Measurements from ENCODE around the gene C1orf74. TPM values are rescaled to one million over a fixed set of nuclear protein-coding genes. Genes with fewer than 3 reads are reported as not detected.

The C1orf74 gene
- total RNA-seq, 1 experiment from 2014 or later: 4.6 TPM

DNA sequence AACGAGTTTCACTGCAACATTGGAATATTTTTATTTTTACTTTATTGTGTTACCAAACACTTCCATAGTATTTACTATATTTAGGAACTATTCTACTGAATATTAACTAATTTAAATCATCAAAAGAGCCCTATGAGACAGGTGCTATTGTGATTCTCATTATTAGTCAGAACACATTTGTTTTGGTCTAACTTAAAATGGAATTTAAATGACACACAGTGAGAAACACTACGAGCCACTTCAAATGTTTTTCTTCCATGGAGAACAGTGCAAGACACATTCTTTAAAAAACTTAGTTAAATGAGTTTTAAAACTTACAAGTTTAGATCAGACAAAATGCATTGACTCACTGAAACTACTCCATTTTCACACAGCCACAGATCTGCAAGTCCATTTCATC lies 35.2 kb downstream of the C1orf74 start (continued):
- TF ChIP-seq, protein P1, sequence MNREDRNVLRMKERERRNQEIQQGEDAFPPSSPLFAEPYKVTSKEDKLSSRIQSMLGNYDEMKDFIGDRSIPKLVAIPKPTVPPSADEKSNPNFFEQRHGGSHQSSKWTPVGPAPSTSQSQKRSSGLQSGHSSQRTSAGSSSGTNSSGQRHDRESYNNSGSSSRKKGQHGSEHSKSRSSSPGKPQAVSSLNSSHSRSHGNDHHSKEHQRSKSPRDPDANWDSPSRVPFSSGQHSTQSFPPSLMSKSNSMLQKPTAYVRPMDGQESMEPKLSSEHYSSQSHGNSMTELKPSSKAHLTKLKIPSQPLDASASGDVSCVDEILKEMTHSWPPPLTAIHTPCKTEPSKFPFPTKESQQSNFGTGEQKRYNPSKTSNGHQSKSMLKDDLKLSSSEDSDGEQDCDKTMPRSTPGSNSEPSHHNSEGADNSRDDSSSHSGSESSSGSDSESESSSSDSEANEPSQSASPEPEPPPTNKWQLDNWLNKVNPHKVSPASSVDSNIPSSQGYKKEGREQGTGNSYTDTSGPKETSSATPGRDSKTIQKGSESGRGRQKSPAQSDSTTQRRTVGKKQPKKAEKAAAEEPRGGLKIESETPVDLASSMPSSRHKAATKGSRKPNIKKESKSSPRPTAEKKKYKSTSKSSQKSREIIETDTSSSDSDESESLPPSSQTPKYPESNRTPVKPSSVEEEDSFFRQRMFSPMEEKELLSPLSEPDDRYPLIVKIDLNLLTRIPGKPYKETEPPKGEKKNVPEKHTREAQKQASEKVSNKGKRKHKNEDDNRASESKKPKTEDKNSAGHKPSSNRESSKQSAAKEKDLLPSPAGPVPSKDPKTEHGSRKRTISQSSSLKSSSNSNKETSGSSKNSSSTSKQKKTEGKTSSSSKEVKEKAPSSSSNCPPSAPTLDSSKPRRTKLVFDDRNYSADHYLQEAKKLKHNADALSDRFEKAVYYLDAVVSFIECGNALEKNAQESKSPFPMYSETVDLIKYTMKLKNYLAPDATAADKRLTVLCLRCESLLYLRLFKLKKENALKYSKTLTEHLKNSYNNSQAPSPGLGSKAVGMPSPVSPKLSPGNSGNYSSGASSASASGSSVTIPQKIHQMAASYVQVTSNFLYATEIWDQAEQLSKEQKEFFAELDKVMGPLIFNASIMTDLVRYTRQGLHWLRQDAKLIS (CRISPR knock-in tag; IDR thresholded peaks at IDR 0.05; ENCODE audit: borderline replicate concordance): no peak
- no peak for TF ChIP-seq ZNF263 (CRISPR knock-in tag; IDR thresholded peaks at IDR 0.05; ENCODE audit: low read depth)
- TF ChIP-seq, protein P2, sequence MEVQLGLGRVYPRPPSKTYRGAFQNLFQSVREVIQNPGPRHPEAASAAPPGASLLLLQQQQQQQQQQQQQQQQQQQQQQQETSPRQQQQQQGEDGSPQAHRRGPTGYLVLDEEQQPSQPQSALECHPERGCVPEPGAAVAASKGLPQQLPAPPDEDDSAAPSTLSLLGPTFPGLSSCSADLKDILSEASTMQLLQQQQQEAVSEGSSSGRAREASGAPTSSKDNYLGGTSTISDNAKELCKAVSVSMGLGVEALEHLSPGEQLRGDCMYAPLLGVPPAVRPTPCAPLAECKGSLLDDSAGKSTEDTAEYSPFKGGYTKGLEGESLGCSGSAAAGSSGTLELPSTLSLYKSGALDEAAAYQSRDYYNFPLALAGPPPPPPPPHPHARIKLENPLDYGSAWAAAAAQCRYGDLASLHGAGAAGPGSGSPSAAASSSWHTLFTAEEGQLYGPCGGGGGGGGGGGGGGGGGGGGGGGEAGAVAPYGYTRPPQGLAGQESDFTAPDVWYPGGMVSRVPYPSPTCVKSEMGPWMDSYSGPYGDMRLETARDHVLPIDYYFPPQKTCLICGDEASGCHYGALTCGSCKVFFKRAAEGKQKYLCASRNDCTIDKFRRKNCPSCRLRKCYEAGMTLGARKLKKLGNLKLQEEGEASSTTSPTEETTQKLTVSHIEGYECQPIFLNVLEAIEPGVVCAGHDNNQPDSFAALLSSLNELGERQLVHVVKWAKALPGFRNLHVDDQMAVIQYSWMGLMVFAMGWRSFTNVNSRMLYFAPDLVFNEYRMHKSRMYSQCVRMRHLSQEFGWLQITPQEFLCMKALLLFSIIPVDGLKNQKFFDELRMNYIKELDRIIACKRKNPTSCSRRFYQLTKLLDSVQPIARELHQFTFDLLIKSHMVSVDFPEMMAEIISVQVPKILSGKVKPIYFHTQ (CRISPR knock-in tag; IDR thresholded peaks at IDR 0.05): no peak
- TF ChIP-seq, protein P3, sequence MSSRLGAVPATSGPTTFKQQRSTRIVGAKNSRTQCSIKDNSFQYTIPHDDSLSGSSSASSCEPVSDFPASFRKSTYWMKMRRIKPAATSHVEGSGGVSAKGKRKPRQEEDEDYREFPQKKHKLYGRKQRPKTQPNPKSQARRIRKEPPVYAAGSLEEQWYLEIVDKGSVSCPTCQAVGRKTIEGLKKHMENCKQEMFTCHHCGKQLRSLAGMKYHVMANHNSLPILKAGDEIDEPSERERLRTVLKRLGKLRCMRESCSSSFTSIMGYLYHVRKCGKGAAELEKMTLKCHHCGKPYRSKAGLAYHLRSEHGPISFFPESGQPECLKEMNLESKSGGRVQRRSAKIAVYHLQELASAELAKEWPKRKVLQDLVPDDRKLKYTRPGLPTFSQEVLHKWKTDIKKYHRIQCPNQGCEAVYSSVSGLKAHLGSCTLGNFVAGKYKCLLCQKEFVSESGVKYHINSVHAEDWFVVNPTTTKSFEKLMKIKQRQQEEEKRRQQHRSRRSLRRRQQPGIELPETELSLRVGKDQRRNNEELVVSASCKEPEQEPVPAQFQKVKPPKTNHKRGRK (CRISPR knock-in tag; IDR thresholded peaks at IDR 0.05; ENCODE audit: borderline replicate concordance): no peak
- TF ChIP-seq GABPB1 (CRISPR knock-in tag; IDR thresholded peaks at IDR 0.05): no peak
- no peak for TF ChIP-seq ZNF232 (CRISPR knock-in tag; IDR thresholded peaks at IDR 0.05)
- no peak for TF ChIP-seq ESRRA (CRISPR knock-in tag; IDR thresholded peaks at IDR 0.05; ENCODE audit: borderline replicate concordance)
- TF ChIP-seq ELF4 (CRISPR knock-in tag; IDR thresholded peaks at IDR 0.05; ENCODE audit: low read depth): no peak
- no peak for TF ChIP-seq SMAD4 (CRISPR knock-in tag; IDR thresholded peaks at IDR 0.05)
- no peak for TF ChIP-seq RORB (CRISPR knock-in tag; IDR thresholded peaks at IDR 0.05)
- TF ChIP-seq KAT7 (CRISPR knock-in tag; IDR thresholded peaks at IDR 0.05; ENCODE audit: borderline replicate concordance): no peak
- TF ChIP-seq, protein P4, sequence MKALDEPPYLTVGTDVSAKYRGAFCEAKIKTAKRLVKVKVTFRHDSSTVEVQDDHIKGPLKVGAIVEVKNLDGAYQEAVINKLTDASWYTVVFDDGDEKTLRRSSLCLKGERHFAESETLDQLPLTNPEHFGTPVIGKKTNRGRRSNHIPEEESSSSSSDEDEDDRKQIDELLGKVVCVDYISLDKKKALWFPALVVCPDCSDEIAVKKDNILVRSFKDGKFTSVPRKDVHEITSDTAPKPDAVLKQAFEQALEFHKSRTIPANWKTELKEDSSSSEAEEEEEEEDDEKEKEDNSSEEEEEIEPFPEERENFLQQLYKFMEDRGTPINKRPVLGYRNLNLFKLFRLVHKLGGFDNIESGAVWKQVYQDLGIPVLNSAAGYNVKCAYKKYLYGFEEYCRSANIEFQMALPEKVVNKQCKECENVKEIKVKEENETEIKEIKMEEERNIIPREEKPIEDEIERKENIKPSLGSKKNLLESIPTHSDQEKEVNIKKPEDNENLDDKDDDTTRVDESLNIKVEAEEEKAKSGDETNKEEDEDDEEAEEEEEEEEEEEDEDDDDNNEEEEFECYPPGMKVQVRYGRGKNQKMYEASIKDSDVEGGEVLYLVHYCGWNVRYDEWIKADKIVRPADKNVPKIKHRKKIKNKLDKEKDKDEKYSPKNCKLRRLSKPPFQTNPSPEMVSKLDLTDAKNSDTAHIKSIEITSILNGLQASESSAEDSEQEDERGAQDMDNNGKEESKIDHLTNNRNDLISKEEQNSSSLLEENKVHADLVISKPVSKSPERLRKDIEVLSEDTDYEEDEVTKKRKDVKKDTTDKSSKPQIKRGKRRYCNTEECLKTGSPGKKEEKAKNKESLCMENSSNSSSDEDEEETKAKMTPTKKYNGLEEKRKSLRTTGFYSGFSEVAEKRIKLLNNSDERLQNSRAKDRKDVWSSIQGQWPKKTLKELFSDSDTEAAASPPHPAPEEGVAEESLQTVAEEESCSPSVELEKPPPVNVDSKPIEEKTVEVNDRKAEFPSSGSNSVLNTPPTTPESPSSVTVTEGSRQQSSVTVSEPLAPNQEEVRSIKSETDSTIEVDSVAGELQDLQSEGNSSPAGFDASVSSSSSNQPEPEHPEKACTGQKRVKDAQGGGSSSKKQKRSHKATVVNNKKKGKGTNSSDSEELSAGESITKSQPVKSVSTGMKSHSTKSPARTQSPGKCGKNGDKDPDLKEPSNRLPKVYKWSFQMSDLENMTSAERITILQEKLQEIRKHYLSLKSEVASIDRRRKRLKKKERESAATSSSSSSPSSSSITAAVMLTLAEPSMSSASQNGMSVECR (CRISPR knock-in tag; IDR thresholded peaks at IDR 0.05; ENCODE audit: borderline replicate concordance): no peak
- TF ChIP-seq ZNF121 (CRISPR knock-in tag; IDR thresholded peaks at IDR 0.05): no peak
- TF ChIP-seq FOXK1 (CRISPR knock-in tag; IDR thresholded peaks at IDR 0.05): no peak
- no peak for TF ChIP-seq FOXP1 (CRISPR knock-in tag; IDR thresholded peaks at IDR 0.05; ENCODE audit: borderline replicate concordance)
- TF ChIP-seq, protein P5, sequence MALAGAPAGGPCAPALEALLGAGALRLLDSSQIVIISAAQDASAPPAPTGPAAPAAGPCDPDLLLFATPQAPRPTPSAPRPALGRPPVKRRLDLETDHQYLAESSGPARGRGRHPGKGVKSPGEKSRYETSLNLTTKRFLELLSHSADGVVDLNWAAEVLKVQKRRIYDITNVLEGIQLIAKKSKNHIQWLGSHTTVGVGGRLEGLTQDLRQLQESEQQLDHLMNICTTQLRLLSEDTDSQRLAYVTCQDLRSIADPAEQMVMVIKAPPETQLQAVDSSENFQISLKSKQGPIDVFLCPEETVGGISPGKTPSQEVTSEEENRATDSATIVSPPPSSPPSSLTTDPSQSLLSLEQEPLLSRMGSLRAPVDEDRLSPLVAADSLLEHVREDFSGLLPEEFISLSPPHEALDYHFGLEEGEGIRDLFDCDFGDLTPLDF (CRISPR knock-in tag; IDR thresholded peaks at IDR 0.05): no peak
- TF ChIP-seq SMAD3 (CRISPR knock-in tag; IDR thresholded peaks at IDR 0.05; ENCODE audit: borderline replicate concordance): no peak

All from WTC11 (cell line).